IMR-90 (cell line): ENCODE data around the gene CNNM2. TPM values are rescaled to one million over a fixed set of nuclear protein-coding genes. Genes with fewer than 3 reads are reported as not detected.

ENCODE experiments used
- ATAC-seq: fragments of 200-7000 bp; cut with Tn5 transposase; 2 replicates; pipeline ENCODE4 v1.9.1; 2020; ENCODE audit warnings: low read depth, mild to moderate bottlenecking, moderate library complexity
- BruUV-seq: library from RNA; stranded (reverse); fragments of 400-500 nt; replicated peaks from 2 replicates; lab custom pipeline; 2021; lab: Mats Ljungman, UMichigan
- CTCF ChIA-PET: fragments of 300-600 bp; formaldehyde crosslinking; extraction: SDS; loops from one replicate; lab custom pipeline; 2021; ENCODE audit warnings: antibody characterized with exemption; lab: Yijun Ruan, JAX
- POLR2A ChIA-PET: fragments of 300-600 bp; sonication (Branson Sonifier 250); formaldehyde crosslinking; loops from one replicate; lab custom pipeline; 2022; ENCODE audit warnings: antibody characterized with exemption; ENCODE audit not compliant: unreplicated experiment; lab: Charles Lee
- DNase-seq: peaks from one replicate; pipeline ENCODE4 v3.0.0; 2013
- H2AFZ ChIP-seq: replicated peaks from 2 replicates; pipeline ENCODE3; 2013; ENCODE audit warnings: low read length, mild to moderate bottlenecking; ENCODE audit not compliant: poor library complexity
- H2AK5ac ChIP-seq: 2 replicates; pipeline ENCODE4 v1.6.1; 2013; ENCODE audit warnings: low read depth, low read length, inconsistent platforms
- H2AK9ac ChIP-seq: replicated peaks from 2 replicates; pipeline ENCODE3; 2013; ENCODE audit warnings: mild to moderate bottlenecking, low read depth, low read length, moderate library complexity; ENCODE audit not compliant: poor library complexity
- H2BK120ac ChIP-seq: 2 replicates; pipeline ENCODE4 v1.6.1; 2013; ENCODE audit warnings: low read depth, low read length, inconsistent platforms
- H2BK15ac ChIP-seq: 3 replicates; pipeline ENCODE4 v1.6.1; 2013; ENCODE audit warnings: low read depth, low read length, inconsistent platforms
- H2BK20ac ChIP-seq: 2 replicates; pipeline ENCODE4 v1.6.1; 2013; ENCODE audit warnings: low read depth, mild to moderate bottlenecking, inconsistent platforms, low read length, moderate library complexity
- H2BK5ac ChIP-seq: 2 replicates; pipeline ENCODE4 v1.6.1; 2013; ENCODE audit warnings: mild to moderate bottlenecking, low read depth, low read length, inconsistent platforms; ENCODE audit not compliant: poor library complexity, severe bottlenecking
- H3K14ac ChIP-seq: replicated peaks from 2 replicates; pipeline ENCODE4 v1.6.1; 2013; ENCODE audit warnings: low read depth, low read length, inconsistent platforms
- H3K18ac ChIP-seq: 2 replicates; pipeline ENCODE4 v1.6.1; 2013; ENCODE audit warnings: low read depth, low read length, control low read depth
- H3K23ac ChIP-seq: 2 replicates; pipeline ENCODE4 v1.6.1; 2013; ENCODE audit warnings: low read depth, low read length, inconsistent platforms
- H3K27ac ChIP-seq: 2 replicates; pipeline ENCODE4 v1.5.1; 2013; ENCODE audit warnings: mild to moderate bottlenecking, control low read depth, low read length; ENCODE audit not compliant: insufficient read depth
- H3K27me3 ChIP-seq: 2 replicates; pipeline ENCODE4 v1.6.1; 2013; ENCODE audit warnings: low read length; ENCODE audit not compliant: control insufficient read depth, insufficient read depth
- H3K36me3 ChIP-seq: 2 replicates; pipeline ENCODE4 v1.6.1; 2013; ENCODE audit warnings: low read length, mixed read lengths; ENCODE audit not compliant: control insufficient read depth, insufficient read depth
- H3K4ac ChIP-seq: 2 replicates; pipeline ENCODE4 v1.6.1; 2013; ENCODE audit warnings: low read depth, low read length, inconsistent platforms
- H3K4me1 ChIP-seq: 2 replicates; pipeline ENCODE4 v1.6.1; 2013; ENCODE audit warnings: low read length, mixed read lengths; ENCODE audit not compliant: control insufficient read depth, insufficient read depth
- H3K4me2 ChIP-seq: 2 replicates; pipeline ENCODE4 v1.6.1; 2013; ENCODE audit warnings: low read depth, mild to moderate bottlenecking, control low read depth, low read length, moderate library complexity
- H3K4me3 ChIP-seq: 2 replicates; pipeline ENCODE4 v1.5.1; 2013; ENCODE audit warnings: low read depth, mild to moderate bottlenecking, control low read depth, low read length, moderate library complexity; ENCODE audit not compliant: insufficient read depth
- H3K56ac ChIP-seq: 2 replicates; pipeline ENCODE4 v1.6.1; 2013; ENCODE audit warnings: low read length, inconsistent platforms; ENCODE audit not compliant: insufficient read depth; ENCODE audit errors: extremely low read depth
- H3K79me1 ChIP-seq, 2 experiments: 2 replicates each; pipeline ENCODE4 v1.6.1; 2013; ENCODE audit warnings: low read length in 2 of 2, inconsistent platforms in 1 of 2, low read depth in 1 of 2
- H3K9ac ChIP-seq: 2 replicates; pipeline ENCODE4 v1.6.1; 2013; ENCODE audit warnings: low read depth, low read length, control low read depth
- H3K9me1 ChIP-seq: 2 replicates; pipeline ENCODE4 v1.6.1; 2013; ENCODE audit warnings: low read length, inconsistent platforms; ENCODE audit not compliant: insufficient read depth
- H3K9me3 ChIP-seq: 2 replicates; pipeline ENCODE4 v1.6.1; 2013; ENCODE audit warnings: low read length; ENCODE audit not compliant: control insufficient read depth, insufficient read depth
- H4K20me1 ChIP-seq: 2 replicates; pipeline ENCODE4 v1.6.1; 2013; ENCODE audit warnings: low read length, inconsistent platforms; ENCODE audit not compliant: insufficient read depth
- H4K5ac ChIP-seq: 2 replicates; pipeline ENCODE4 v1.6.1; 2013; ENCODE audit warnings: mild to moderate bottlenecking, low read depth, low read length, control low read depth
- H4K8ac ChIP-seq, 2 experiments: 2 replicates each; pipeline ENCODE4 v1.6.1; 2013; ENCODE audit warnings: low read depth in 2 of 2, low read length in 2 of 2, control low read depth in 1 of 2, inconsistent platforms in 1 of 2
- H4K91ac ChIP-seq: 2 replicates; pipeline ENCODE4 v1.6.1; 2013; ENCODE audit warnings: low read depth, low read length, inconsistent platforms; ENCODE audit not compliant: insufficient read depth
- ELK1 ChIP-seq: fragments of 150-350 bp; IDR thresholded peaks from 2 replicates; pipeline ENCODE4 v1.6.1; 2016; ENCODE audit warnings: low read depth, mild to moderate bottlenecking, low read length, moderate library complexity, borderline replicate concordance
- MAFK ChIP-seq: IDR thresholded peaks from 2 replicates; pipeline ENCODE4 v1.6.1; 2012; ENCODE audit warnings: low read depth, low read length, improper control_type of control experiment
- MAZ ChIP-seq: IDR thresholded peaks from 2 replicates; pipeline ENCODE4 v1.6.1; 2012; ENCODE audit warnings: low read depth, mild to moderate bottlenecking, low read length, improper control_type of control experiment, moderate library complexity, borderline replicate concordance
- MXI1 ChIP-seq: IDR thresholded peaks from 2 replicates; pipeline ENCODE4 v1.6.1; 2012; ENCODE audit warnings: low read depth, mild to moderate bottlenecking, low read length, moderate library complexity, borderline replicate concordance
- NFE2L2 ChIP-seq: fragments of 150-350 bp; IDR thresholded peaks from 2 replicates; pipeline ENCODE4 v1.6.1; 2016; ENCODE audit warnings: low read depth, mild to moderate bottlenecking, low read length
- RAD21 ChIP-seq: IDR thresholded peaks from 2 replicates; pipeline ENCODE4 v1.6.1; 2012; ENCODE audit warnings: low read length, improper control_type of control experiment
- RCOR1 ChIP-seq: IDR thresholded peaks from 2 replicates; pipeline ENCODE4 v1.6.1; 2012; ENCODE audit warnings: mild to moderate bottlenecking, low read length, improper control_type of control experiment; ENCODE audit not compliant: insufficient replicate concordance
- WGBS, 2 experiments: methylation state at CpG; one replicate each; pipeline versions ENCODE4 v1.1.5 to v1.1.7; 2013; ENCODE audit warnings: missing lambda C conversion rate in 2 of 2; ENCODE audit not compliant: insufficient read length in 1 of 2; ENCODE audit errors: extremely low coverage in 2 of 2; 5-methylcytosine and 5-hydroxymethylcytosine counted together
- dilution Hi-C: fragments of 300-500 bp; cut with HindIII; formaldehyde crosslinking; loops from one replicate; pipeline ENCODE4 v1.14.3; 2018; ENCODE audit warnings: low sequenced_read_pairs; ENCODE audit not compliant: unreplicated experiment
- in situ Hi-C: fragments of 300-500 bp; cut with MboI; formaldehyde crosslinking; loops from 3 replicates; pipeline ENCODE4 v1.14.3; 2019; ENCODE audit warnings: low sequenced_read_pairs, inconsistent platforms, mixed read lengths
- intact Hi-C: fragments of 100-400 bp; cut with micrococcal nuclease; formaldehyde crosslinking; loops from 2 replicates; pipeline ENCODE4 v1.10.0; 2022
- polyA plus RNA-seq, 3 experiments: library from polyadenylated mRNA; depleted of rRNA; stranded (reverse); fragments of >200 nt; gene quantifications; 2 replicates each; pipeline ENCODE4 v1.2.3, GENCODE V29; 2012; ENCODE audit warnings: low replicate concordance in 1 of 3
- total RNA-seq: library from RNA; depleted of rRNA; stranded (reverse); fragments of >200 nt; gene quantifications from 2 replicates; pipeline ENCODE4 v1.2.3, GENCODE V29; 2012

CNNM2 gene
- total and polyA plus RNA-seq, 2 of the 4 experiments (the other 2 are of a cell fraction) = 4.7 to 5.6 TPM

GRCh38 chr10:103104721-103105120, 186.6 kb downstream of the CNNM2 start:
- Histone ChIP-seq H3K14ac (no peak overlapping the region), H2AFZ (no peak overlapping the region), H3K4me2 (no peak overlapping the region), H4K20me1 (no peaks in the 10 kb centered on the region), H3K36me3 (peaks cover 18% of the 10 kb centered on the region), H2BK5ac (no peak overlapping the region), H3K4ac (no peak overlapping the region), H3K9me1 (no peaks in the 10 kb centered on the region; the same call in 1 of the 2 replicates), H3K23ac (no peak overlapping the region), H3K79me1 (peaks cover 3 to 33% of the 10 kb centered on the region in 2 experiments; a peak in 3 of 4 replicates), H3K9me3 (no peaks in the 10 kb centered on the region), H4K5ac (no peak overlapping the region), H2BK20ac (no peak overlapping the region), H2BK15ac (no peak overlapping the region), H3K4me3 (no peak overlapping the region), H3K27me3 (no peaks in the 10 kb centered on the region), H3K27ac (no peak overlapping the region), H3K18ac (no peak overlapping the region), H4K91ac (no peak overlapping the region), H3K56ac (no peak overlapping the region), H3K4me1 (no peaks in the 10 kb centered on the region), H2AK9ac (no peak overlapping the region), H2AK5ac (no peak overlapping the region), H4K8ac (no peak overlapping the region), H2BK120ac (no peak overlapping the region), H3K9ac (no peak overlapping the region)
- ChIA-PET CTCF (interaction anchor here (1.5 to 2.5 kb wide), 2 partner anchors 140 to 173 kb away, joined by 3 to 8 read pairs; partner anchors contain the start of gene INA), POLR2A (no interaction called here)
- dilution Hi-C loops (no loop called here), in situ Hi-C loops (no loop called here), intact Hi-C loops (no loop called here)
- no TSS peak for BruUV-seq
- TF ChIP-seq ELK1 (no peak), RAD21 (no peak), MAZ (no peak), NFE2L2 (no peak), MAFK (no peak), RCOR1 (no peak), MXI1 (no peak)
- DNase-seq (no peak), ATAC-seq (no peak)
- no CpG with 5 or more reads among the region's 2 CpGs for WGBS, 2 experiments
